Activated naive CD4-positive, alpha-beta T cell treated with anti-CD3 and anti-CD28 coated beads for 36 hours (primary cell): ENCODE results near the gene MOCS1. TPM values are rescaled to one million over a fixed set of nuclear protein-coding genes. Genes with fewer than 3 reads are reported as not detected.

Source experiments
- CTCF ChIA-PET: fragments of 350-600 bp; sonication (Branson Sonifier 250); formaldehyde crosslinking; loops from one replicate; lab custom pipeline; 2021; ENCODE audit warnings: antibody characterized with exemption; lab: Charles Lee
- DNase-seq: peaks from one replicate; pipeline ENCODE4 v3.0.0-alpha.2; 2020
- H3K27ac Mint-ChIP-seq: one replicate; pipeline ENCODE4 v1.8.0; 2021; ENCODE audit warnings: mild to moderate bottlenecking, mixed read lengths
- H3K27me3 Mint-ChIP-seq: one replicate; pipeline ENCODE4 v1.8.0; 2021; ENCODE audit warnings: low read depth, mixed read lengths
- H3K36me3 Mint-ChIP-seq: one replicate; pipeline ENCODE4 v1.8.0; 2021; ENCODE audit warnings: low read depth, mixed read lengths
- H3K4me1 Mint-ChIP-seq: one replicate; pipeline ENCODE4 v1.8.0; 2021; ENCODE audit warnings: low read depth, mixed read lengths
- H3K4me3 Mint-ChIP-seq: one replicate; pipeline ENCODE4 v1.8.0; 2021; ENCODE audit warnings: mild to moderate bottlenecking, moderate library complexity, mixed read lengths
- H3K9me3 Mint-ChIP-seq: one replicate; pipeline ENCODE4 v1.8.0; 2021; ENCODE audit warnings: mixed read lengths
- intact Hi-C: fragments of 100-400 bp; cut with micrococcal nuclease; formaldehyde crosslinking; loops from one replicate; pipeline ENCODE4 v1.15.1; 2023
- total RNA-seq, 2 experiments: library from RNA; stranded (reverse); gene quantifications; one replicate each; pipeline ENCODE4 v1.2.3, GENCODE V29; 2021

Gene MOCS1
- total RNA-seq, 2 experiments from 2014 or later, result 1.2 TPM

DNA sequence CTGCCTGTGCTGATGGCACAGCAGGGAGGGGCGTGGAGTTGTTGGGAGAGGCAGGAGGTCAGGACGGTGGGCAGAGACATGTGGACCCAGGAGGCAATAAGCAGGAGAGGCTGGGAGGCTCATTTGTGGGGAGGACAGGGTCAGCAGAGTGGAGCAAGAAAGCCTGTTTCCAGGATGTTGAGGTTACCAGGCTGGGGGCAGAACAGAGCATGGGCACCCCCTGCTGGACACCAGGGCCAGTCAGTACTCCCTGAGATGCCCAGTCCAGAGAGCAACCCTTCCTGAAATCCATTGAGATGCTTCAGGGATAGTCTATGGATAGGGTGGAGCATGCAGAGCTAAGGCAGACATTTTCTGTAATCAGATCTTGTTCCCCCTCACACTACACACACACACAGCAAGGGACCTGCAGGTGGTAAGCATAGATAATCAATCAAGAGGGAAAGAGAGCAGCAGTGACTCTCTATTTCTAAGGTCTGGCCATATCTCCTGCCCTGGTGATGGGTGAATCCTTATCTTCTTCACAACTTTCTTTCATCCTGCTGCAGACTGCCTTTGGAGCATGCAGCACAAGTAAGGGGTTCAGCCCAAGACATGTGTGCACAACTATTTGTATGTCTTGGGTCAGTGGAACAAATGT lies 41.7 kb downstream of the MOCS1 start:
- DNase-seq, result peak; percentile 37
- Mint-ChIP-seq H3K4me1 (no peaks in the 10 kb centered on the region), H3K4me3 (no peak overlapping the region), H3K9me3 (no peaks in the 10 kb centered on the region), H3K27ac (no peak overlapping the region), H3K36me3 (no peaks in the 10 kb centered on the region), H3K27me3 (peaks cover 2% of the 10 kb centered on the region)
- intact Hi-C loops, result no loop called here
- CTCF ChIA-PET, result interaction anchor here (0.6 to 1.4 kb wide), 3 partner anchors 23 to 531 kb away, joined by 3 to 4 read pairs (median 4); no protein-coding TSS in a partner anchor

DNA sequence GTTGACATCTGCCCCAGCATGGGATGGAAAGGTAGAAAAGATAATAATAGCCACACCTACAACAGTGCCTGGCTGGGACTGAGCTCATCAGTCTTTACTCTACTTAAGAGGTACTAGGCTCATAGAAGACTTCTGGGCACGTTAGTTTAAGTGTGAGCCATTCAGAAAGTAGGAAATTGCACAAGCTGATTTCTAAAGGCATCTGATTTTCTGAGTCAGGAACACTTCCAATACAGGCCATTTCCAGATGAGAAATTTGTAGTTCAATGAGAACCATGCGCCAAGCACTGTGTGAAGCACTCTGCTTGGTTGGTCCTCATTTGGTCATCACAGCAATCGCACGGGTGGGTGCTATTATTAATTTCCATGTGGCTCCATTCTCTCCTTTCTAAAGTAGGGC lies 42.3 kb downstream of the MOCS1 start:
- H3K36me3 Mint-ChIP-seq, result no peaks in the 10 kb centered on the region
- CTCF ChIA-PET, result interaction anchor here (0.6 to 0.7 kb wide), 2 partner anchors 26 to 216 kb away, joined by 3 read pairs; no protein-coding TSS in a partner anchor
- no peak overlapping the region for H3K4me3 Mint-ChIP-seq
- no peaks in the 10 kb centered on the region for H3K9me3 Mint-ChIP-seq
- no peaks in the 10 kb centered on the region for H3K4me1 Mint-ChIP-seq
- DNase-seq, result no peak
- H3K27me3 Mint-ChIP-seq, result peaks cover under 1% of the 10 kb centered on the region
- H3K27ac Mint-ChIP-seq, result no peak overlapping the region
- intact Hi-C loops, result no loop called here

DNA sequence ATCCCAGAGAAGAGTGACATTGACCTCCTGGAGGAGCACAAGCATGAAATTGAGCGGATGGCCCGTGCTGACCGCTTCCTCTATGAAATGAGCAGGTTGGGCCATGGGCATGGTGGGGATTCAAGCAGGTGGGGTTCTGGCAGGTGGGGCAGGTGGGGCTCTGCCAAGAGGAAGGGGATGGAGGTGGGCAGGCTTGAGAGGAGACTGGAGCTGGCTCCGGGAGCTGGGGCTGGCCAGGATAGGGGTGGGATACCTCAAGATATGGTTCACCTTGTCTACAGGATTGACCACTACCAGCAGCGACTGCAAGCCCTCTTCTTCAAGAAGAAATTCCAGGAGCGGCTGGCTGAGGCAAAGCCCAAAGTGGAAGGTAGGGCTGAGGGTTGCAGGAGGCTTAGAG lies 42.9 kb downstream of the MOCS1 start:
- DNase-seq, result no peak
- Mint-ChIP-seq H3K27ac (no peak overlapping the region), H3K4me1 (no peaks in the 10 kb centered on the region), H3K9me3 (no peaks in the 10 kb centered on the region), H3K4me3 (no peak overlapping the region), H3K27me3 (no peaks in the 10 kb centered on the region), H3K36me3 (no peaks in the 10 kb centered on the region)
- CTCF ChIA-PET, result interaction anchor here (0.6 to 1.3 kb wide), 4 partner anchors 11 to 216 kb away, joined by 3 read pairs; no protein-coding TSS in a partner anchor
- intact Hi-C loops, result no loop called here

DNA sequence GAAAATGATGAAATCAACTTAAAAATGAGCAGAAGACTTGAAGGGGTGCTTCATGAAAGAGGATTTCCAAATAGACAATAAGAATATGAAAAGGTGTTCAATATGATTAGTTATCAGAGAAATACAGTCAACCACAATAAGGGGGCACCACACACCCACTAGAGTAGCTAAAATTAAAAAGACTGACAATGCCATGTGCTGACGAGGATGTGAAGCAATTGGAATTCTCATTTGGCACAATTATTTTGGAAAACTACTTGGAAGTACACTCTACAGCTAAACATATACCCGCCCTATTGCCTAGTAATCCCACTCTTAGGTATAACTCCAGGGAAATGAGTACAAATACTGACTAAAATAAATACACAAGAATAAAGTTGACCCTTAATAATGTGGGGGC lies 45.0 kb downstream of the MOCS1 start:
- no peak overlapping the region for H3K4me3 Mint-ChIP-seq
- CTCF ChIA-PET, result interaction anchor here (1.2 kb wide), 1 partner anchor 16 kb away, joined by 3 read pairs; no protein-coding TSS in a partner anchor
- no peak for DNase-seq
- intact Hi-C loops, result no loop called here
- no peaks in the 10 kb centered on the region for H3K9me3 Mint-ChIP-seq
- H3K36me3 Mint-ChIP-seq, result no peaks in the 10 kb centered on the region
- H3K4me1 Mint-ChIP-seq, result no peaks in the 10 kb centered on the region
- H3K27ac Mint-ChIP-seq, result no peak overlapping the region
- H3K27me3 Mint-ChIP-seq, result peaks cover 2% of the 10 kb centered on the region

DNA sequence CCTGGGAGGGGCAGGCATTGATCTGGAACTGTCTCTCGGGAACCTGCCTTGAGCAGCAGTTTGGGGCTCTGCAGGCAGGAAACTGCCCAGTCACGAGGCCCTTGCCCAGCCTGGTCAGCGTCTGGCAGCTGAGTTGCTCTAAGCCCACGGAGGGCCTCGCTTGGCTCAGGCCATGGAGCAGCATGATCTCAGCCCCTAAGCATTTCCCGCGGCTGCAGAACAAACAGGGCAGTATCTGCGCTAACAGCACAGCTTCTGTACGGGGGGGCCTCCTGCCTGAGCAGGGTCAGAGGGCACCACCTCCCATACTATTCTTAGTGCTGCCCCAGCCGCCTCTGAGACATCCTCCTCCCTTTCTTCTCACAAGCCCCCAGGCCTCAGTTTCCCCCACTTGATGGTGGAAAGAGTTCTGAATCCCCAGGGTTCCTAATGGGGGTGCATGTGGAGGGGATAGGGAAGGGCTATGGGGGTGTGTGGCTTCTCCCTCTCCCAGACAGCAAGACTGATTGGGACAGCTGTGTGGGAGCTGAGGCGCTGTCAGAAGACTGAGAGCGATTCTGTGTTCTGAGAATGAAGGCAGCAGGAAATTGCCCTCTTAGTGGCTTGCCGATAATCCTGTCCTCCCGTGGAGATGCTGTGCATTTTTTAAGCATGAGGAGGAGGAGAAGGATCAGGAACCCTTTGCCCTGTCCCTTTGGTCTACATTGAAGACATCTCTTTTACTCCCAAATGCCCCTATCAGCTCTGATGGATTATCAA lies 46.4 kb downstream of the MOCS1 start:
- Mint-ChIP-seq H3K4me1 (no peaks in the 10 kb centered on the region), H3K36me3 (no peaks in the 10 kb centered on the region), H3K9me3 (no peaks in the 10 kb centered on the region), H3K4me3 (no peak overlapping the region), H3K27ac (no peak overlapping the region), H3K27me3 (peaks cover 2% of the 10 kb centered on the region)
- CTCF ChIA-PET, result no interaction called here
- DNase-seq, result no peak
- intact Hi-C loops, result no loop called here

DNA sequence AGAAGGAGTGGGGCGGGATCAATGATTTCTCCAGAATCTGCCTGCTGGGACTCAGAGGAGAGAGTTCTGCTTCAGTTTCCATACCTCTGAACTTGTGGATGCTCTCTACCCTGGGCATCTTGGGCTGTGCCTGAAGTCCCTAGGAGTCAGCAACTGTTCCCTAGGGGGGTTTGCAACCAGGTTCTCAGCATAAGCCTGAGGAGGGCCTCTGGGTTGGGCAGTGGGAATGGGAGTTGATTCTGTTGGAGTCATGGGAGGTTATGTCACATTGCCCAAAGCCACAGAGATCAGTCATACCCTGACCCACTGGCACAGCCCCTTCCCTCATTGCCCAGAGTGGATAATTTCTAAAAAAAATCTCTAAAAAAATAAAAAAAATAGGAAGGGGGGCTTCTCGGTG lies 47.4 kb downstream of the MOCS1 start:
- Mint-ChIP-seq H3K36me3 (no peaks in the 10 kb centered on the region), H3K4me1 (no peaks in the 10 kb centered on the region), H3K27me3 (peaks cover 2% of the 10 kb centered on the region), H3K4me3 (no peak overlapping the region), H3K9me3 (no peaks in the 10 kb centered on the region), H3K27ac (no peak overlapping the region)
- intact Hi-C loops, result no loop called here
- no peak for DNase-seq
- CTCF ChIA-PET, result no interaction called here

DNA sequence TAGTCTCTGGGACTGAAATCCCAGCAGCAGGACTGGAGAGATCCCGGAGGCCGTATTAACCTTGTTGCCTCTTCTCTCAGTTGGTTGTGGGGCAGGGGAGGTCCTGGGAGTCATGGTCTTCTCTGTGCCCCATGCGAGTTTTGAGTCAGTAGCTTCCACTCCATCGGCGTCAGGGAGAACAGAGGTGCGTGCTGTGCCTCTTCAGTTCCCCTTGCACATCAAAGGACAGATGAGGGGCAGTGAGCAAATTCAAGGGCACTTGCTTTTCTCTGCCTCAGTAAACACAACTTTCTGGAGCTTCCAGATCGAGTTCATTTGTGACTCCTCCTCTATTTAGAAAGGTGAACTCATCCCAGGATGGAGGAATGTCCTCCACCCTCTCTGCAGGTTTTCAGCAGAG lies 48.6 kb downstream of the MOCS1 start:
- no peaks in the 10 kb centered on the region for H3K4me1 Mint-ChIP-seq
- H3K36me3 Mint-ChIP-seq, result no peaks in the 10 kb centered on the region
- CTCF ChIA-PET, result interaction anchor here (0.6 kb wide), 1 partner anchor 238 kb away, joined by 5 read pairs; no protein-coding TSS in a partner anchor
- intact Hi-C loops, result no loop called here
- DNase-seq, result no peak
- no peaks in the 10 kb centered on the region for H3K9me3 Mint-ChIP-seq
- peaks cover 2% of the 10 kb centered on the region for H3K27me3 Mint-ChIP-seq
- H3K4me3 Mint-ChIP-seq, result no peak overlapping the region
- no peak overlapping the region for H3K27ac Mint-ChIP-seq

DNA sequence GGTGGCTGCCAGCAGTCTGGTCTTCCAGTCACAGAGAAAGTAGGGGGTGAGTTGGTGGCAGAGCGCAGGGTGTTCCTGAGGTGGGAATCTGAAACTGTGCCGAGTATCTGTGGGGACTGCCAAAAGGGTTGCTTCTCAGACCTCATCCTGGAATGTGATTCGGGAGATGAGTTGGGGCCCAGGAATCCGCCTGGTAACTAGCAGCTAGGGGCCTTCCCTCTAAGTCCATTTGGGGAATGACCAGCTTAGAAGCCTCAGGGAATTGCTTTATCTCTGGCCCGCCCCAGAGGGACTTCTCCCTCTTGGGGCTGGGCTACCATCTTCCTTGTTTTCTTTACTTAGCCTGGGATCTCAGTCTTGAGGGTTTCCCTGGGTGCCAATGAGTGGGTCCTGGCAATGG lies 49.6 kb downstream of the MOCS1 start:
- DNase-seq, result no peak
- H3K36me3 Mint-ChIP-seq, result no peaks in the 10 kb centered on the region
- peaks cover 2% of the 10 kb centered on the region for H3K27me3 Mint-ChIP-seq
- CTCF ChIA-PET, result no interaction called here
- H3K4me1 Mint-ChIP-seq, result no peaks in the 10 kb centered on the region
- H3K27ac Mint-ChIP-seq, result no peak overlapping the region
- intact Hi-C loops, result no loop called here
- no peak overlapping the region for H3K4me3 Mint-ChIP-seq
- H3K9me3 Mint-ChIP-seq, result no peaks in the 10 kb centered on the region

DNA sequence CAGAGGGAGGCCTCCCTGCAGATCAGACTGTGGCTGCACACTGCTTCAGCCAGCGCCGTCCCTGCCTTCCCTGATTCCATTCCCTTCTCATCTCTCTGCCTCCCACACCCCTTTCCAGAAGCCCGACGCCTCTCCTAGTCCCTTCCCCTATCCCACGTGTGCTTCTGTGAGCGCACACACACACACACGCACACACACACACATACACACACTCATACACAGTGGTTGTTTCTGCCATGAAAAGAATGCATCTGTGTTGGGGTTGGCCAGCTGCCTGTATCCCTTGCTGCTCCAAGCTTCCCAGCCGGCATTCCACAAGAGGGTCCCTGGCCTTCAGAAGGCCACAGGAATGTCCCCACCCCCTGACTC lies 51.7 kb downstream of the MOCS1 start:
- no peaks in the 10 kb centered on the region for H3K36me3 Mint-ChIP-seq
- intact Hi-C loops, result no loop called here

DNA sequence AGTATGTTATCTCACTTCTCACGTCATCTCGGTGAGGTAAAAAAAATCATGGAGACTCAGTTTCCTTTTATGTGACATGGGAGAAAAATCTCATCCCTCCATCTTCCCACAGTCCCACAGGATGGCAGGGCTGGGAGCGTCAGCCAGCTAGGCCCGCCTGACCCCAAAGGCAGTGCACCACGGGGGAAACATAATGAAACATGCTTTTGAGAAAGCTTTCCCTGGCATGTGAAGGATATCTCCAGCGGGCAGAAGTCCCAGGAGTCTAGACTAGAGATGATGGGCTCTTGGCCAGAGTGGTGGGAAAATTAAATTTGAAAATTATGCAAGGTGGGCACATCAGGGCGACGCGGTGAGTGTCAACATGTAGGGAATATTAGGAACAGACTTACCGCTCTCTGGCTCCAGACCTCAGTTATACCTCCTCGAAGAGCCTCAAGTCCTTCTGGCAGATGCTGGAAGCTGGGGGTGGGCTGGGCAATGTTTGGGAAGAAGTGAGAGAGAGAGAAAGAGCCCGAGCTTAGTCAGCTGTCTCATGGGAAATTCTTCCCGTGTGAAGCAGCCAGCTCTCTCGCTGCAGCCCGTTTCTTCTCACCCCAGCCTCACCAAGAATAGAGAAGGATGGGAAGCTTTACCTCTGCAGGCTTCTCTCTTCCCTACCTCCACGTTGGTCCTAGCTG lies 52.3 kb downstream of the MOCS1 start:
- no peak overlapping the region for H3K27ac Mint-ChIP-seq
- no peaks in the 10 kb centered on the region for H3K4me1 Mint-ChIP-seq
- intact Hi-C loops, result no loop called here
- peaks cover 2% of the 10 kb centered on the region for H3K27me3 Mint-ChIP-seq
- H3K9me3 Mint-ChIP-seq, result no peaks in the 10 kb centered on the region
- H3K4me3 Mint-ChIP-seq, result no peak overlapping the region
- H3K36me3 Mint-ChIP-seq, result no peaks in the 10 kb centered on the region
- CTCF ChIA-PET, result interaction anchor here (0.8 kb wide), 1 partner anchor 17 kb away, joined by 4 read pairs; no protein-coding TSS in a partner anchor
- DNase-seq, result no peak

More for the DNA sequence above, 51.7 kb downstream of the MOCS1 start:
- CTCF ChIA-PET, result interaction anchor here (0.8 kb wide), 1 partner anchor 17 kb away, joined by 4 read pairs; no protein-coding TSS in a partner anchor
- Mint-ChIP-seq H3K4me1 (no peaks in the 10 kb centered on the region), H3K9me3 (no peaks in the 10 kb centered on the region), H3K27ac (no peak overlapping the region), H3K4me3 (no peak overlapping the region), H3K27me3 (peaks cover 2% of the 10 kb centered on the region)
- DNase-seq, result no peak

DNA sequence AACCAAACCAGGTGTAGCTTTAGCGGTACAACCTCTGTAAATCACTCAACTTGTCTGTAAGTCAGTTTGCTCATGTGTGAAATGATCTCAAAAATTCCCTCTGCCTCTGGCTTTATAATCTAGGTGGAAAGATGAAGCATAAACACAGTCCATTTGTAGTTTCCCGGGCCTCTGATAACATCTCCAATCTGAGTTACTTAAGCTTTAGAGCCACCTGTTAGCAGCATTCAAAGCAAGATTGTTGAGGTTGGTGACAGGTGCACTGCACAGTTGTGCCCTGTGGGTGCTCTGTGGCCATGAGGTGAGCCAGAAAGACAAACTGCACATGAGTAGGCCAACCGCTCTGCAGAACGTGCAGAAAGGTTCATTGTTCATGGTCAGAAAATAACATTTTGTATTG lies 53.7 kb downstream of the MOCS1 start:
- no peak overlapping the region for H3K4me3 Mint-ChIP-seq
- CTCF ChIA-PET, result interaction anchor here (1.4 kb wide), 1 partner anchor 10 kb away, joined by 3 read pairs; no protein-coding TSS in a partner anchor
- no peak overlapping the region for H3K27ac Mint-ChIP-seq

DNA sequence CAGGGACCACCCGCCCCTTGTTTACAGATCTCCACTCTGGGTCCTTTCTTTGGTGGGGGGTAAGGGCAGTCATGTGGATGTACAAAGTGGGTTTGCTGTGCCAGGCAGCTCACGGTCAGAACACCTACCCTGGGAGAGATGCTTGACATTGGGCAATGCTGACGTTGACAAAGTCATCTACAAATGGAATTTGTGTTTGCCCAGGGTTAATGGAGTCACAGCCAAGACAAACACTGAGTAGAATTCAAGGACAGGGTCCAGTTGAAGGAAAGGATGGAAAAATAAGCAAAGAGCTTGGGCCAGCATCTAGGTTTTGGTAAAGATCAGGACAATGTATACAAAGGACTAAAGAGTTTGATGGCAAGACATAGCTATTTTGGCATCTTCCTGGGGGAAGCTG lies 54.7 kb downstream of the MOCS1 start:
- no peaks in the 10 kb centered on the region for H3K27me3 Mint-ChIP-seq
- DNase-seq, result no peak
- no peak overlapping the region for H3K27ac Mint-ChIP-seq
- intact Hi-C loops, result no loop called here
- CTCF ChIA-PET, result interaction anchor here (0.6 to 1.4 kb wide), 2 partner anchors 11 to 454 kb away, joined by 3 read pairs; no protein-coding TSS in a partner anchor
- H3K9me3 Mint-ChIP-seq, result no peaks in the 10 kb centered on the region
- H3K36me3 Mint-ChIP-seq, result no peaks in the 10 kb centered on the region
- no peaks in the 10 kb centered on the region for H3K4me1 Mint-ChIP-seq
- no peak overlapping the region for H3K4me3 Mint-ChIP-seq

More for the DNA sequence above, 53.7 kb downstream of the MOCS1 start:
- H3K9me3 Mint-ChIP-seq, result no peaks in the 10 kb centered on the region
- intact Hi-C loops, result no loop called here
- peaks cover 2% of the 10 kb centered on the region for H3K27me3 Mint-ChIP-seq
- no peaks in the 10 kb centered on the region for H3K36me3 Mint-ChIP-seq
- no peak for DNase-seq
- no peaks in the 10 kb centered on the region for H3K4me1 Mint-ChIP-seq
